NCI-H2227 treated with DMSO at 0.1 percent for 48 hours (cell line): ENCODE data around the gene PCDHA4.
A peak's percentile ranks its signal among the peaks of the same experiment; 100 is the strongest.
"Not testable (repeated sequence)": the region's sequence is repeated elsewhere in the genome, so short reads cannot be mapped to it uniquely, and the experiment has no call there.

ENCODE experiments used
- DNase-seq: peaks from one replicate; lab custom pipeline; 2025; lab: John Stamatoyannopoulos, UW

PCDHA4 gene

GRCh38 chr5:140806834-140807775 is at the start of gene PCDHA4:
Gene PCDHA4, plus strand, starts transcription at chr5:140807068.
- DNase-seq = no peak

GRCh38 chr5:140764177-140764973 is 42.5 kb upstream of the PCDHA4 start:
- no peak for DNase-seq

DNA sequence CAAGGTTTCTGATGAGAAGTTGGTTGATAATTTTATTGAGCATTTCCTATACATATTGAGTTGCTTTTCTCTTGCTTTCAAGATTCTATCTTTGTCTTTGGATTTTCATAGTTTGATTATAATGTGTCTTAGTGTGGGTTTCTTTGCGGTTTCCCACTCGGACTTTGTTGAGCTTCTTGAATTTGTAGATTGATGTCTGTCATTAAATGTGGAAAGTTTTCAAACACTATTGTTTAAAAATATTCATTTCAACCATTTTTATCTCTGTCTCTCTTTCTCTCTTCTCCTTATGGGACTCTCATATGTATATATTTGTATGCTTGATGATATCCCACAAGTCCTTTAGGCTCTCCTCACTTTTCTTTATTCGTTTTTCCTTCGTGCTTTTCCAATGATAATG is 39.4 kb upstream of the PCDHA4 start:
- no peak for DNase-seq

DNA sequence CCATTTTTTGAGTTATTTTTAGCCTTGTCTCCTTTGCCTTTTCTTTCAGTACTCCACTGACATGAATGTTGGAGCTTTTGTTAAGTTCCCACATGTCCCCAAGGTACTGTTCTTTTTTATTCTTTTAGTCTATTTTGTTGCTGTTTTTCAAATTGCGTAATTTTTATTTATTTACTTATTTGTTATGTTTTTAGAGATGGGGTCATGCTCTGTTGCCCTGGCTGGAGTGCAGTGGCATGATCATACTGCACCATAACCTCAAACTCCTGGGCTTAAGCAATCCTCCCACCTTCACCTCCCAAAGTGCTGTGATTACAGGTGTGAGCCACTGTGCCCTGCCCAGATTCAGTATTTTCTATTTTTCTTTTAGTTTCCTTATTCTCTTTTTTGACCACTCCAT is 26.4 kb upstream of the PCDHA4 start:
- no peak for DNase-seq

DNA sequence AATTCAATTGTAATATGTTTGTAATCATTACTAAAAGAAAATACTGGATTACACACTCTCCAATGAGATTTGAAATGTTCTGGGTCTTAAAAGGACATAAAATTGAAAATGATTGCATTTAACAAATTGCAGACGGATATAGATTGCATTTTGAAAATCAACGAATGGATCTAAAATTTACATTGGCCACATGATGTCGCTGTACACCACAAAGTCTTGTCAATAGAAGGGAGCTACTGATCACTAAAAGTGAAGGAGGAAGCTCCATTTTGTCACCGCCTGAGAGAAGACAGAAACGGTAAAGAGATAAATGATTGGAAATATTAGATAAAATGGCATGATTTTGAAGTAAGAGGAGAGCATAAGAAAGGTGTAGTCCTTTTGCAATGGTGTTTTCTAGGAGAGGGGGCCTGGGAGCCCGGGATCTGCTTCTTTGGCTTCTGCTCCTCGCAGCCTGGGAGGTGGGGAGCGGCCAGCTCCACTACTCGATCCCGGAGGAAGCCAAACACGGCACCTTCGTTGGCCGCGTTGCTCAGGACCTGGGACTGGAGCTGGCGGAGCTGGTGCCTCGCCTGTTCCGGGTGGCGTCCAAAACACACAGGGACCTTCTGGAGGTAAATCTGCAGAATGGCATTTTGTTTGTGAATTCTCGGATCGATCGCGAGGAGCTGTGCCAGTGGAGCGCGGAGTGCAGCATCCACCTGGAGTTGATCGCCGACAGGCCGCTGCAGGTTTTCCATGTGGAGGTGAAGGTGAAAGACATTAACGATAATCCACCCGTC is 20.8 kb upstream of the PCDHA4 start, which contains the start of gene PCDHA1:
Gene PCDHA1, plus strand, starts transcription at position 236 of the 782 bp plus-strand sequence.
- DNase-seq = peak; percentile 35

- not testable (repeated sequence) for DNase-seq
Observed at GRCh38 chr5:140787422-140787821, 19.4 kb upstream of the PCDHA4 start.

GRCh38 chr5:140787849-140788504 is 18.9 kb upstream of the PCDHA4 start:
- not testable (repeated sequence) for DNase-seq

GRCh38 chr5:140791089-140791488 is 15.8 kb upstream of the PCDHA4 start:
- DNase-seq = no peak

GRCh38 chr5:140794595-140795258 is 12.1 kb upstream of the PCDHA4 start, which contains the start of gene PCDHA2:
Gene PCDHA2, plus strand, starts transcription at chr5:140794852.
- DNase-seq = no peak

GRCh38 chr5:140795259-140795641 is 11.6 kb upstream of the PCDHA4 start:
- DNase-seq = no peak

DNA sequence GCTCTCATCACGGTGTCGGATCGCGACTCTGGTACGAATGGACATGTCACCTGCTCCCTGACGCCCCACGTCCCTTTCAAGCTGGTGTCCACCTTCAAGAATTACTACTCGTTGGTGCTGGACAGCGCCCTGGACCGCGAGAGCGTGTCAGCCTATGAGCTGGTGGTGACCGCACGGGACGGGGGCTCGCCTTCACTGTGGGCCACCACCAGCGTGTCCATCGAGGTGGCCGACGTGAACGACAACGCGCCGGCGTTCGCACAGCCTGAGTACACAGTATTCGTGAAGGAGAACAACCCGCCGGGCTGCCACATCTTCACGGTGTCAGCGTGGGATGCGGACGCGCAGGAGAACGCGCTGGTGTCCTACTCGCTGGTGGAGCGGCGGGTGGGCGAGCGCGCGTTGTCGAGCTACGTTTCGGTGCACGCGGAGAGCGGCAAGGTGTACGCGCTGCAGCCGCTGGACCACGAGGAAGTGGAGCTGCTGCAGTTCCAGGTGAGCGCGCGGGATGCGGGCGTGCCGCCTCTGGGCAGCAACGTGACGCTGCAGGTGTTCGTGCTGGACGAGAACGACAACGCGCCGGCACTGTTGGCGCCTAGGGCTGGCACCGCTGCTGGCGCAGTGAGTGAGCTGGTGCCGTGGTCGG is 10.7 kb upstream of the PCDHA4 start:
- DNase-seq = not testable (repeated sequence)

DNA sequence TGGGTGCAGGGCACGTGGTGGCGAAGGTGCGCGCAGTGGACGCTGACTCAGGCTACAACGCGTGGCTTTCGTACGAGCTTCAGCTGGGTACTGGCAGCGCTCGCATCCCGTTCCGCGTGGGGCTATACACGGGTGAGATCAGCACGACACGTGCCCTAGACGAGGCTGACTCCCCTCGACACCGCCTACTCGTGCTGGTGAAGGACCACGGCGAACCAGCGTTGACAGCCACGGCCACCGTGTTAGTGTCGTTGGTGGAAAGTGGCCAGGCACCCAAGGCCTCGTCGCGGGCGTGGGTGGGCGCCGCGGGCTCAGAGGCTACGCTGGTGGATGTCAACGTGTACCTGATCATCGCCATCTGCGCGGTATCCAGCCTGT is 10.2 kb upstream of the PCDHA4 start:
- no peak for DNase-seq

DNA sequence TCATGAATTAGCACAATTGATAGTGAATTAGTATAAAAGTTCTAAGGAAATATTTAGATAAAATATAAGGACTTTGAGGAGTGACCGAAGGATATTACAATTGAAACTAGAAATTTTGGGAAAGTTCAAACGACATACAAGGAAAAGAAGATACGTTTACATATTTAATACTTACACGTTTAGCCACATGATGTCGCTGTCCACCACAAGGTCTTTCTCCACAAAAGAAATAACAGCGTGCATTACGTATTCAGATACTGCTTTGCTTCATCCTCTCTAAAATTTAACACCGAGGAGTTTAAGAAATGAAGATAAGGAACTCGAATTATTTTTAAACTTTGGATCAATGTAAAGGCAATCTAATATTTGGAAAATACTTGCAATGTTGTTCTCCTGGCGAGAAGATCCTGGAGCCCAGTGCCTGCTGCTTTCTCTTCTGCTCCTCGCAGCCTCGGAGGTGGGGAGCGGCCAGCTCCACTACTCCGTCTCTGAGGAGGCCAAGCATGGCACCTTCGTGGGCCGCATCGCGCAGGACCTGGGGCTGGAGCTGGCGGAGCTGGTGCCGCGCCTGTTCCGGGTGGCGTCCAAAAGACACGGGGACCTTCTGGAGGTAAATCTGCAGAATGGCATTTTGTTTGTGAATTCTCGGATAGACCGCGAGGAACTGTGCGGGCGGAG is 5.9 kb upstream of the PCDHA4 start, which contains the start of gene PCDHA3:
Gene PCDHA3, plus strand, starts transcription at position 242 of the 678 bp plus-strand sequence.
- no peak for DNase-seq

DNA sequence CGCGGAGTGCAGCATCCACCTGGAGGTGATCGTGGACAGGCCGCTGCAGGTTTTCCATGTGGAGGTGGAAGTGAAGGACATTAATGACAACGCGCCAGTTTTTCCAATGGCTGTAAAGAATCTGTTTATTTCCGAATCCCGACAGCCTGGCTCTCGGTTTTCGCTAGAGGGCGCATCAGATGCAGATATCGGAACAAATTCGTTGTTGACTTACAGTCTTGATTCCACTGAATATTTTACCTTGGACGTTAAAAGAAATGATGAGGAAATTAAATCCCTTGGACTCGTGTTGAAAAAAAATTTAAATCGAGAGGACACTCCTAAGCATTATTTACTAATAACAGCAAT is 5.4 kb upstream of the PCDHA4 start:
- no peak for DNase-seq

DNA sequence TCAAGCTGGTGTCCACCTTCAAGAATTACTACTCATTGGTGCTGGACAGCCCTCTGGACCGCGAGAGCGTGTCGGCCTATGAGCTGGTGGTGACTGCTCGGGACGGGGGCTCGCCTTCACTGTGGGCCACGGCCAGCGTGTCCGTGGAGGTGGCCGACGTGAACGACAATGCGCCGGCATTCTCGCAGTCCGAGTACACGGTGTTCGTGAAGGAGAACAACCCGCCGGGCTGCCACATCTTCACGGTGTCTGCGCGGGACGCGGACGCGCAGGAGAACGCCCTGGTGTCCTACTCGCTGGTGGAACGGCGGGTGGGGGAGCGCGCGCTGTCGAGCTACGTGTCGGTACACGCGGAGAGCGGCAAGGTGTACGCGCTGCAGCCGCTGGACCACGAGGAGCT is 4.5 kb upstream of the PCDHA4 start:
- not testable (repeated sequence) for DNase-seq

DNA sequence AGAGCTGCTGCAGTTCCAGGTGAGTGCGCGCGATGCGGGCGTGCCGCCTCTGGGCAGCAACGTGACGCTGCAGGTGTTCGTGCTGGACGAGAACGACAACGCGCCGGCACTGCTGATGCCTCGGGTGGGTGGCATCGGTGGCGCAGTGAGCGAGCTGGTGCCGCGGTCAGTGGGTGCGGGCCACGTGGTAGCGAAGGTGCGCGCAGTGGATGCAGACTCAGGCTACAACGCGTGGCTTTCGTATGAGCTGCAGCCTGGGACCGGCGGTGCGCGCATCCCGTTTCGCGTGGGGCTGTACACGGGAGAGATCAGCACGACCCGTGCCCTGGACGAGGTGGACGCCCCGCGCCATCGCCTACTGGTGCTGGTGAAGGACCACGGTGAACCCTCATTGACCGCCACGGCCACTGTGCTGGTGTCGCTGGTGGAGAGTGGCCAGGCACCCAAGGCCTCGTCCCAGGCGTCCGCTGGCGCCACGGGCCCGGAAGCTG is 4.0 kb upstream of the PCDHA4 start:
- no peak for DNase-seq

DNA sequence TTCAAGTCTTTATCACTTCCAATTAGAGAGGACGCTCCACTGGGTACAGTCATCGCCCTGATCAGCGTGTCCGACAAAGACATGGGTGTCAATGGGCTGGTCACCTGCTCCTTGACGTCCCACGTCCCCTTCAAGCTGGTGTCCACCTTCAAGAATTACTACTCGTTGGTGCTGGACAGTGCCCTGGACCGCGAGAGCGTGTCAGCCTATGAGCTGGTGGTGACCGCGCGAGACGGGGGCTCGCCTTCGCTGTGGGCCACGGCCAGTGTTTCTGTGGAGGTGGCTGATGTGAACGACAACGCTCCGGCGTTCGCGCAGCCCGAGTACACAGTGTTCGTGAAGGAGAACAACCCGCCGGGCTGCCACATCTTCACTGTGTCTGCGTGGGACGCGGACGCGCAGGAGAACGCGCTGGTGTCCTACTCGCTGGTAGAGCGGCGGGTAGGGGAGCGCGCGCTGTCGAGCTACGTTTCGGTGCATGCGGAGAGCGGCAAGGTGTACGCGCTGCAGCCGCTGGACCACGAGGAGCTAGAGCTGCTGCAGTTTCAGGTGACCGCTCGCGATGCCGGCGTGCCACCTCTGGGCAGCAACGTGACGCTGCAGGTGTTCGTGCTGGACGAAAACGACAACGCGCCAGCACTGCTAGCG is 1.5 kb downstream of the PCDHA4 start:
- not testable (repeated sequence) for DNase-seq

DNA sequence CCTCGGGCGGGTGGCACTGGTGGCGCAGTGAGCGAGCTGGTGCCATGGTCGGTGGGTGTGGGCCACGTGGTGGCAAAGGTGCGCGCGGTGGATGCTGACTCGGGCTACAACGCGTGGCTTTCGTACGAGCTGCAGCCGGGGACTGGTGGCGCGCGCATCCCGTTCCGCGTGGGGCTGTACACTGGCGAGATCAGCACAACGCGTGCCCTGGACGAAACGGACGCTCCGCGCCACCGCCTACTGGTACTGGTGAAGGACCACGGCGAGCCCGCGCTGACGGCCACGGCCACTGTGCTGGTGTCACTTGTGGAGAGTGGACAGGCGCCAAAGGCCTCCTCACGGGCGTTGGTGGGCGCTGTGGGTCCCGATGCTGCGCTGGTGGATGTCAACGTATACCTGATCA is 2.0 kb downstream of the PCDHA4 start:
- no peak for DNase-seq
